ENCODE data around the gene GSK3B.

GSK3B gene

DNA sequence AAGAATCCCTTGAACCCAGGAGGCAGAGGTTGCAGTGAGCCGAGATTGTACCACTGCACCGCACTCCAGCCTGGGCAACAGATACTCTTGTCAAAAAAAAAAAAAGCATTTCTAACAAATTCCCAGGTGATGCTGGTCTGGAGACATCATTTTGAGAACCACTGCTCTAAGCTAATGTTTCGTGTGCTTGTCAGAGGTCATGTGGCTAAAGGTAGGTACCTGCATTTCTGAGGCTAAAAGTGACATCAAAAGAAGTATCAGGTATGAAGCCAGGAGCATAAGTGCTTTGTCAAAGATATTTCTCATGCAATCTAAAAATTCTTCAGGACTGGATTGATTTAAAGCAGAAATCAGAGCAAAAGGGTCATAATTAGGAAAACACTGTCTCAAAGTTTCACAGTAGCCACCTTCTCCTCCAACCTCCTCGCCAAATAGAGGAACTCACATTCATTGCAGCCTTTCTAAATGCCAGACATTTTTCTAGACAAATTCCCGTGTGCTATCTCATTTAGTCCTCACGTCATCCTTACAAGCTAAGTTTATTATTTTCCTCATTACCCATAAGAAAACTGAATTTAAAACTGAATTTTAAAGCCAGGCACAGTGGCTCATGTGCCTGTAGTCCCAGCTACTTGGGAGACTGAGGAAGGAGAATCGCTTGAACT is 25.7 kb upstream of the GSK3B start:
- no peaks in the 10 kb centered on the region for H3K36me3 ChIP-seq (ENCODE audit: control insufficient read depth, insufficient read depth, low read length)
- no peaks in the 10 kb centered on the region for H3K27me3 ChIP-seq (ENCODE audit: control insufficient read depth, insufficient read depth, low read length)
- peaks cover 8% of the 10 kb centered on the region for H3K9me3 ChIP-seq (ENCODE audit: control insufficient read depth, insufficient read depth, low read depth, low read length)
- H3K27ac ChIP-seq (ENCODE audit: low read depth, low read length), result no peak overlapping the region
- no peak overlapping the region for H3K9ac ChIP-seq (ENCODE audit: low read length)
- no peaks in the 10 kb centered on the region for H3K4me1 ChIP-seq (ENCODE audit: control insufficient read depth, insufficient read depth, low read length)
- H3K4me3 ChIP-seq (ENCODE audit: low read depth, low read length), result no peak overlapping the region

DNA sequence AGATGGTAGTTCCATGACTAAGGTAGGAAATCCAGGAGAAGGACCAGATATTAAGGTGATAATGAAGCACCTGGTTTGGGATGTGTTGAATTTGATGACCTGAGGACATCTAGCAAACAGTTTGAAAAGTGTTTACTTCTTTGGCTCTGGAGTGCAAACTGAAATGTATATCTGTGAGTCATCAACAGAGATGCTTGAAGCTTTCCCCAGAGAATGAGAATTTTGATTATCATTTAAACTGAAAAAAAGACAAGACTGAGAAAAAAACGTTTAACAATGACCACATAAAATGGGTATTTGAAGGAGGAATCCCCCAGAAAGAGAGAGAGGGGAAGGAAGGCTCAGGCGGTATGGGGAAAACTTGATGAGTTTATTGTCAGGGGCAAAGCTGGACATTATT is 20.7 kb upstream of the GSK3B start:
- no peak overlapping the region for H3K27ac ChIP-seq (ENCODE audit: low read depth, low read length)
- H3K36me3 ChIP-seq (ENCODE audit: control insufficient read depth, insufficient read depth, low read length), result no peaks in the 10 kb centered on the region
- H3K9ac ChIP-seq (ENCODE audit: low read length), result no peak overlapping the region
- H3K4me1 ChIP-seq (ENCODE audit: control insufficient read depth, insufficient read depth, low read length), result no peaks in the 10 kb centered on the region
- H3K27me3 ChIP-seq (ENCODE audit: control insufficient read depth, insufficient read depth, low read length), result no peaks in the 10 kb centered on the region
- no peak overlapping the region for H3K4me3 ChIP-seq (ENCODE audit: low read depth, low read length)
- H3K9me3 ChIP-seq (ENCODE audit: control insufficient read depth, insufficient read depth, low read depth, low read length), result peaks cover 6% of the 10 kb centered on the region

DNA sequence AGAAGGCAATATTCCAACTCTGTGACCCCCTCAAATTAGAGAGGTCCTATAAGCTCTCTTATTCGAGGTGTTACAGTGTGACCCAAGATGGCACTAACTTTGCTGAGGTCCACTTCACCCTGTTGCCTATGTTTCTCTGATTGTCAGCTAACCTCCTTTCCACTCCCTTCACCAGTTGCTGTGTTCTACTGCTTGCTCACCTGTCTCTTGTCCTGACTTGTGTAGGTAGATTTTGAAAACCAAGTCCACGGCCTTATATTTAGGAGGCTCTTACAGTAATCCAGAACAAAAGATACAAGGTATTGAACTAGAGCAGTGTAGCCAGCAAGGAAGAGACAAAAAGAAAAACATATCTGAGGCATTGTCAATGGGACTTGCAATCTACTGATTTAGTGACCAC is 20.1 kb upstream of the GSK3B start:
- Histone ChIP-seq H3K9ac (ENCODE audit: low read length) (no peak overlapping the region), H3K27ac (ENCODE audit: low read depth, low read length) (no peak overlapping the region), H3K27me3 (ENCODE audit: control insufficient read depth, insufficient read depth, low read length) (no peaks in the 10 kb centered on the region), H3K9me3 (ENCODE audit: control insufficient read depth, insufficient read depth, low read depth, low read length) (peaks cover 6% of the 10 kb centered on the region), H3K4me3 (ENCODE audit: low read depth, low read length) (no peak overlapping the region), H3K36me3 (ENCODE audit: control insufficient read depth, insufficient read depth, low read length) (no peaks in the 10 kb centered on the region), H3K4me1 (ENCODE audit: control insufficient read depth, insufficient read depth, low read length) (no peaks in the 10 kb centered on the region)

GRCh38 chr3:120113128-120114116 is 19.2 kb upstream of the GSK3B start:
- Histone ChIP-seq H3K9ac (ENCODE audit: low read length) (no peak overlapping the region), H3K9me3 (ENCODE audit: control insufficient read depth, insufficient read depth, low read depth, low read length) (peaks cover 6% of the 10 kb centered on the region)

GRCh38 chr3:120111898-120112297 is 17.7 kb upstream of the GSK3B start:
- Histone ChIP-seq H3K4me1 (ENCODE audit: control insufficient read depth, insufficient read depth, low read length) (no peaks in the 10 kb centered on the region), H3K36me3 (ENCODE audit: control insufficient read depth, insufficient read depth, low read length) (no peaks in the 10 kb centered on the region), H3K9me3 (ENCODE audit: control insufficient read depth, insufficient read depth, low read depth, low read length) (no peaks in the 10 kb centered on the region; the same call in 1 of the 2 replicates), H3K27me3 (ENCODE audit: control insufficient read depth, insufficient read depth, low read length) (no peaks in the 10 kb centered on the region), H3K27ac (ENCODE audit: low read depth, low read length) (no peak overlapping the region), H3K4me3 (ENCODE audit: low read depth, low read length) (no peak overlapping the region), H3K9ac (ENCODE audit: low read length) (no peak overlapping the region)

More at GRCh38 chr3:120113128-120114116, 19.2 kb upstream of the GSK3B start:
- no peak overlapping the region for H3K4me3 ChIP-seq (ENCODE audit: low read depth, low read length)
- no peaks in the 10 kb centered on the region for H3K27me3 ChIP-seq (ENCODE audit: control insufficient read depth, insufficient read depth, low read length)
- H3K4me1 ChIP-seq (ENCODE audit: control insufficient read depth, insufficient read depth, low read length), result no peaks in the 10 kb centered on the region
- no peak overlapping the region for H3K27ac ChIP-seq (ENCODE audit: low read depth, low read length)
- no peaks in the 10 kb centered on the region for H3K36me3 ChIP-seq (ENCODE audit: control insufficient read depth, insufficient read depth, low read length)

GRCh38 chr3:120103276-120103675 is 9.0 kb upstream of the GSK3B start:
- Histone ChIP-seq H3K27ac (ENCODE audit: low read depth, low read length) (no peak overlapping the region), H3K4me3 (ENCODE audit: low read depth, low read length) (no peak overlapping the region), H3K9ac (ENCODE audit: low read length) (no peak overlapping the region), H3K36me3 (ENCODE audit: control insufficient read depth, insufficient read depth, low read length) (peaks cover 25% of the 10 kb centered on the region), H3K4me1 (ENCODE audit: control insufficient read depth, insufficient read depth, low read length) (no peaks in the 10 kb centered on the region), H3K9me3 (ENCODE audit: control insufficient read depth, insufficient read depth, low read depth, low read length) (no peaks in the 10 kb centered on the region), H3K27me3 (ENCODE audit: control insufficient read depth, insufficient read depth, low read length) (no peaks in the 10 kb centered on the region)

DNA sequence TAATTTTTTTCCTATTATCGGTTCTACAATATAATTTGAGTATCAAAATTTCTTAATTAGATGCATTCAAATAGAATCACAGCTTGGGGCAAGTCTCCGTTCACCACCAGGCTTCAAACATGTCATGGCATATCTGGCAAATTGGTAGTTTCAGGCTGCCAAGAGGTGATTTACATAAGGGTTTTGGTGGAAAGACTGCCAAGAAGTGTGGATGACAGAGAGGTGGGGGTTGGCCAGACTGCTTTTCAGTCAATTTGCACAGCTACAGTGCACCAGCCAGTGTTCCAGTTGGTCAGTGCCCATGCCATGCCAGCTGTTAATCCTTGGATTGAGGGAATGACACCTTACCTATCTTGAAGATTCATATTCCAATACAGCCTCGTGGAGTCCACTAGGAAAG is 8.4 kb upstream of the GSK3B start:
- H3K36me3 ChIP-seq (ENCODE audit: control insufficient read depth, insufficient read depth, low read length), result peaks cover 28% of the 10 kb centered on the region
- H3K27me3 ChIP-seq (ENCODE audit: control insufficient read depth, insufficient read depth, low read length), result no peaks in the 10 kb centered on the region
- H3K9me3 ChIP-seq (ENCODE audit: control insufficient read depth, insufficient read depth, low read depth, low read length), result no peaks in the 10 kb centered on the region
- H3K4me3 ChIP-seq (ENCODE audit: low read depth, low read length), result no peak overlapping the region
- H3K27ac ChIP-seq (ENCODE audit: low read depth, low read length), result no peak overlapping the region
- H3K4me1 ChIP-seq (ENCODE audit: control insufficient read depth, insufficient read depth, low read length), result no peaks in the 10 kb centered on the region
- no peak overlapping the region for H3K9ac ChIP-seq (ENCODE audit: low read length)

GRCh38 chr3:120102232-120102631 is 8.0 kb upstream of the GSK3B start:
- no peaks in the 10 kb centered on the region for H3K9me3 ChIP-seq (ENCODE audit: control insufficient read depth, insufficient read depth, low read depth, low read length)
- H3K9ac ChIP-seq (ENCODE audit: low read length), result no peak overlapping the region
- H3K4me1 ChIP-seq (ENCODE audit: control insufficient read depth, insufficient read depth, low read length), result no peaks in the 10 kb centered on the region
- peaks cover 28% of the 10 kb centered on the region for H3K36me3 ChIP-seq (ENCODE audit: control insufficient read depth, insufficient read depth, low read length)
- H3K4me3 ChIP-seq (ENCODE audit: low read depth, low read length), result no peak overlapping the region
- H3K27ac ChIP-seq (ENCODE audit: low read depth, low read length), result no peak overlapping the region
- no peaks in the 10 kb centered on the region for H3K27me3 ChIP-seq (ENCODE audit: control insufficient read depth, insufficient read depth, low read length)

GRCh38 chr3:120101624-120102023 is 7.4 kb upstream of the GSK3B start:
- Histone ChIP-seq H3K36me3 (ENCODE audit: control insufficient read depth, insufficient read depth, low read length) (peaks cover 28% of the 10 kb centered on the region), H3K27ac (ENCODE audit: low read depth, low read length) (no peak overlapping the region), H3K9me3 (ENCODE audit: control insufficient read depth, insufficient read depth, low read depth, low read length) (no peaks in the 10 kb centered on the region), H3K4me3 (ENCODE audit: low read depth, low read length) (no peak overlapping the region), H3K27me3 (ENCODE audit: control insufficient read depth, insufficient read depth, low read length) (no peaks in the 10 kb centered on the region), H3K9ac (ENCODE audit: low read length) (no peak overlapping the region), H3K4me1 (ENCODE audit: control insufficient read depth, insufficient read depth, low read length) (no peaks in the 10 kb centered on the region)

GRCh38 chr3:120100711-120101110 is 6.5 kb upstream of the GSK3B start:
- Histone ChIP-seq H3K36me3 (ENCODE audit: control insufficient read depth, insufficient read depth, low read length) (peaks cover 28% of the 10 kb centered on the region), H3K4me3 (ENCODE audit: low read depth, low read length) (no peak overlapping the region)

DNA sequence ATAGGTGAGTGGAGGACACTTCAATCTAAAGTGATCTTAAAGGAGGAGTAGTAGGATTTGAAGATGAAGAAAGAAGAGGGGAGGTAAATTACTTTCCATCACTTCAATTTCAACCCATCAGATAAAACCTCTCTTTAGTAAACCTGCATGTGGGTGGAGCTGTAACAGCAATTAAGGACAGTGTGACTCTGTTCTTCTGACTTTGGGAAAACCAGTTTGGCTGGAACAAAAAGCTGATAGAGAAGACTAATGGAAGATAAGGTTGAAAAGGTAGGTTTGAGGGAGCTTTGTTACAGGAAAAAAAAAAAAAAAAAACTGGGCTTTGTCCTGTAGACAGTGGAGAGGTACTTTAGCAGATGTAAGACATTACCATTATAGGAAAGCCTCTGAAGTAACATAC is 4.5 kb upstream of the GSK3B start:
- H3K27ac ChIP-seq (ENCODE audit: low read depth, low read length), result no peak overlapping the region

More at GRCh38 chr3:120100711-120101110, 6.5 kb upstream of the GSK3B start:
- no peaks in the 10 kb centered on the region for H3K4me1 ChIP-seq (ENCODE audit: control insufficient read depth, insufficient read depth, low read length)
- no peaks in the 10 kb centered on the region for H3K27me3 ChIP-seq (ENCODE audit: control insufficient read depth, insufficient read depth, low read length)
- H3K9me3 ChIP-seq (ENCODE audit: control insufficient read depth, insufficient read depth, low read depth, low read length), result no peaks in the 10 kb centered on the region
- H3K27ac ChIP-seq (ENCODE audit: low read depth, low read length), result no peak overlapping the region
- no peak overlapping the region for H3K9ac ChIP-seq (ENCODE audit: low read length)

More for the DNA sequence above, 4.5 kb upstream of the GSK3B start:
- peaks cover 28% of the 10 kb centered on the region for H3K36me3 ChIP-seq (ENCODE audit: control insufficient read depth, insufficient read depth, low read length)
- no peaks in the 10 kb centered on the region for H3K27me3 ChIP-seq (ENCODE audit: control insufficient read depth, insufficient read depth, low read length)
- H3K9ac ChIP-seq (ENCODE audit: low read length), result no peak overlapping the region
- H3K4me1 ChIP-seq (ENCODE audit: control insufficient read depth, insufficient read depth, low read length), result no peaks in the 10 kb centered on the region
- no peak overlapping the region for H3K4me3 ChIP-seq (ENCODE audit: low read depth, low read length)
- no peaks in the 10 kb centered on the region for H3K9me3 ChIP-seq (ENCODE audit: control insufficient read depth, insufficient read depth, low read depth, low read length)

Measured in HUES6 (cell line).